OCI-LY1 (cell line): ENCODE measurements around the gene ARPP21.

Experiments
- H2AFZ ChIP-seq: fragments of 200-600 bp; sonication (generic), shearing (Covaris generic); 2 replicates; pipeline ENCODE4 v1.6.0; 2014; ENCODE audit warnings: antibody characterized with exemption, mild to moderate bottlenecking, low read length
- H3F3A ChIP-seq: fragments of 200-600 bp; sonication (generic), shearing (Covaris generic); 2 replicates; pipeline ENCODE4 v1.6.0; 2014; ENCODE audit warnings: mild to moderate bottlenecking, antibody characterized with exemption, low read length, moderate library complexity; ENCODE audit not compliant: insufficient read depth
- H3K27ac ChIP-seq: fragments of 200-600 bp; sonication (generic); 2 replicates; pipeline ENCODE4 v1.5.1; 2014; ENCODE audit warnings: low read length, mixed run types, mild to moderate bottlenecking, low read depth; ENCODE audit not compliant: poor library complexity, severe bottlenecking
- H3K27me3 ChIP-seq: fragments of 200-600 bp; sonication (generic); 2 replicates; pipeline ENCODE4 v1.6.0; 2014; ENCODE audit warnings: antibody characterized with exemption, mild to moderate bottlenecking, low read length, moderate library complexity; ENCODE audit not compliant: insufficient read depth
- H3K36me3 ChIP-seq: fragments of 200-600 bp; sonication (generic); 2 replicates; pipeline ENCODE4 v1.6.1; 2014; ENCODE audit warnings: mild to moderate bottlenecking, antibody characterized with exemption, low read length, moderate library complexity, mixed read lengths; ENCODE audit not compliant: insufficient read depth
- H3K4me1 ChIP-seq: fragments of 200-600 bp; sonication (generic); 2 replicates; pipeline ENCODE4 v1.5.1; 2014; ENCODE audit warnings: mild to moderate bottlenecking, low read length, moderate library complexity; ENCODE audit not compliant: insufficient read depth, severe bottlenecking
- H3K4me2 ChIP-seq: fragments of 200-600 bp; sonication (generic), shearing (Covaris generic); 2 replicates; pipeline ENCODE4 v1.6.1; 2014; ENCODE audit warnings: low read length
- H3K4me3 ChIP-seq: fragments of 200-600 bp; sonication (generic); 2 replicates; pipeline ENCODE4 v1.5.1; 2014; ENCODE audit warnings: low read length, low read depth, mild to moderate bottlenecking, mixed read lengths; ENCODE audit not compliant: poor library complexity, severe bottlenecking
- H3K79me2 ChIP-seq: fragments of 200-600 bp; shearing (Covaris generic); 2 replicates; pipeline ENCODE4 v1.6.1; 2016; ENCODE audit warnings: mixed run types, low read length, mixed read lengths; ENCODE audit not compliant: insufficient read depth
- H3K9ac ChIP-seq: fragments of 200-600 bp; sonication (generic), shearing (Covaris generic); 2 replicates; pipeline ENCODE4 v1.6.1; 2014; ENCODE audit warnings: mild to moderate bottlenecking, low read length, mixed read lengths
- H3K9me2 ChIP-seq: fragments of 200-600 bp; sonication (generic), shearing (Covaris generic); 2 replicates; pipeline ENCODE4 v1.6.1; 2014; ENCODE audit warnings: low read depth, mild to moderate bottlenecking, low read length, mixed read lengths
- H3K9me3 ChIP-seq: fragments of 200-600 bp; shearing (Covaris generic); 2 replicates; pipeline ENCODE4 v1.6.1; 2014; ENCODE audit warnings: low read length, mixed read lengths
- H4K20me1 ChIP-seq: fragments of 200-600 bp; sonication (generic), shearing (Covaris generic); 2 replicates; pipeline ENCODE4 v1.6.0; 2016; ENCODE audit warnings: mild to moderate bottlenecking, low read length; ENCODE audit not compliant: insufficient read depth
- CTCF ChIP-seq: fragments of 200-600 bp; sonication (generic), shearing (Covaris generic); IDR thresholded peaks from 2 replicates; pipeline ENCODE4 v1.5.1; 2017; ENCODE audit warnings: mild to moderate bottlenecking, antibody characterized with exemption, low read length, moderate library complexity, mixed read lengths
- EZH2 ChIP-seq: fragments of 200-600 bp; sonication (generic), shearing (Covaris generic); IDR thresholded peaks from 2 replicates; pipeline ENCODE4 v1.8.0; 2017; ENCODE audit warnings: borderline replicate concordance, mixed run types, mild to moderate bottlenecking, antibody characterized with exemption, low read length, moderate library complexity, mixed read lengths

Gene ARPP21

GRCh38 chr3:35781558-35781957 lies 142.2 kb downstream of the ARPP21 start:
- Histone ChIP-seq H3F3A (no peaks in the 10 kb centered on the region), H3K27me3 (no peaks in the 10 kb centered on the region), H3K9me2 (no peaks in the 10 kb centered on the region), H2AFZ (no peak overlapping the region), H3K4me1 (peaks cover 25% of the 10 kb centered on the region), H3K4me2 (no peak overlapping the region), H3K4me3 (no peak overlapping the region), H3K9ac (no peak overlapping the region), H3K36me3 (peaks cover 25% of the 10 kb centered on the region; the same call in 1 of the 2 replicates), H4K20me1 (no peaks in the 10 kb centered on the region), H3K27ac (no peak overlapping the region), H3K79me2 (no peaks in the 10 kb centered on the region), H3K9me3 (no peaks in the 10 kb centered on the region)
- TF ChIP-seq CTCF, result no peak
- no peak for TF ChIP-seq EZH2

GRCh38 chr3:35782355-35782754 lies 143.0 kb downstream of the ARPP21 start:
- peaks cover 19% of the 10 kb centered on the region; the same call in 1 of the 2 replicates for H3K36me3 ChIP-seq
- no peaks in the 10 kb centered on the region for H3F3A ChIP-seq

GRCh38 chr3:35784169-35784568 lies 144.8 kb downstream of the ARPP21 start:
- H3K79me2 ChIP-seq, result no peaks in the 10 kb centered on the region

More at GRCh38 chr3:35782355-35782754, 143.0 kb downstream of the ARPP21 start:
- Histone ChIP-seq H3K9ac (no peak overlapping the region), H3K4me1 (peaks cover 33% of the 10 kb centered on the region), H3K4me2 (no peak overlapping the region), H3K27me3 (no peaks in the 10 kb centered on the region), H3K27ac (no peak overlapping the region), H3K9me2 (no peaks in the 10 kb centered on the region), H3K79me2 (no peaks in the 10 kb centered on the region), H2AFZ (no peak overlapping the region), H3K9me3 (no peaks in the 10 kb centered on the region), H4K20me1 (no peaks in the 10 kb centered on the region), H3K4me3 (no peak overlapping the region)
- no peak for TF ChIP-seq CTCF

More at GRCh38 chr3:35784169-35784568, 144.8 kb downstream of the ARPP21 start:
- Histone ChIP-seq H3K36me3 (peaks cover 15% of the 10 kb centered on the region; the same call in 1 of the 2 replicates), H3K4me3 (no peak overlapping the region), H3K9me3 (no peaks in the 10 kb centered on the region), H2AFZ (no peak overlapping the region), H3K4me1 (peaks cover 51% of the 10 kb centered on the region), H3K27me3 (no peaks in the 10 kb centered on the region), H3K27ac (no peak overlapping the region), H3K9ac (no peak overlapping the region), H3K9me2 (no peaks in the 10 kb centered on the region), H3F3A (no peaks in the 10 kb centered on the region), H3K4me2 (no peak overlapping the region), H4K20me1 (no peaks in the 10 kb centered on the region)
- TF ChIP-seq CTCF (no peak), EZH2 (no peak)
